ENCODE results near the gene C10orf53. TPM values are rescaled to one million over a fixed set of nuclear protein-coding genes. Genes with fewer than 3 reads are reported as not detected.
A peak's percentile ranks its signal among the peaks of the same experiment; 100 is the strongest.

C10orf53 gene
- total RNA-seq, 4 donors from 2014 or later: not detected

- H3K36me3 ChIP-seq: no peaks in the 10 kb centered on the region
- H3K4me3 ChIP-seq: no peak overlapping the region
- H3K9me3 ChIP-seq: no peaks in the 10 kb centered on the region
- no peaks in the 10 kb centered on the region for H3K4me1 ChIP-seq
- TF ChIP-seq POLR2A (IDR thresholded peaks at IDR 0.05) (no peak), POLR2AphosphoS5 (IDR thresholded peaks at IDR 0.05) (no peak), EP300 (IDR thresholded peaks at IDR 0.05) (no peak), CTCF (IDR thresholded peaks at IDR 0.05) (no peak)
- DNase-seq (ENCODE audit: low spot score in 2 of 2): peak in 1 of 2 donors; percentile 49
- no peaks in the 10 kb centered on the region for H3K27me3 ChIP-seq
- no peak overlapping the region for H3K27ac ChIP-seq
- 96% methylated on average over 4 of the region's 5 CpGs for WGBS
These were observed 57.2 kb downstream of the C10orf53 start for GRCh38 chr10:49736564-49737113.

- Histone ChIP-seq H3K27me3 (no peaks in the 10 kb centered on the region), H3K4me3 (no peak overlapping the region), H3K9me3 (no peaks in the 10 kb centered on the region), H3K27ac (no peak overlapping the region), H3K36me3 (no peaks in the 10 kb centered on the region), H3K4me1 (no peaks in the 10 kb centered on the region)
- TF ChIP-seq EP300 (IDR thresholded peaks at IDR 0.05) (no peak), CTCF (IDR thresholded peaks at IDR 0.05) (no peak), POLR2A (IDR thresholded peaks at IDR 0.05) (no peak), POLR2AphosphoS5 (IDR thresholded peaks at IDR 0.05) (no peak)
- 93% methylated on average over 6 of the region's 19 CpGs for WGBS
- peak in 1 of 2 donors; percentile 65 for DNase-seq (ENCODE audit: low spot score in 2 of 2)
These were observed 58.2 kb downstream of the C10orf53 start for GRCh38 chr10:49737474-49738201.

- Histone ChIP-seq H3K4me3 (no peak overlapping the region), H3K9me3 (no peaks in the 10 kb centered on the region), H3K36me3 (no peaks in the 10 kb centered on the region), H3K4me1 (no peaks in the 10 kb centered on the region), H3K27me3 (no peaks in the 10 kb centered on the region), H3K27ac (no peak overlapping the region)
- 79% methylated on average over 6 of the region's 10 CpGs for WGBS
- TF ChIP-seq CTCF (IDR thresholded peaks at IDR 0.05) (no peak), POLR2AphosphoS5 (IDR thresholded peaks at IDR 0.05) (no peak), EP300 (IDR thresholded peaks at IDR 0.05) (no peak), POLR2A (IDR thresholded peaks at IDR 0.05) (no peak)
- no peak for DNase-seq (ENCODE audit: low spot score in 2 of 2)
These were observed 59.3 kb downstream of the C10orf53 start for GRCh38 chr10:49738616-49739360.

GRCh38 chr10:49739426-49739825 is 60.0 kb downstream of the C10orf53 start:
- H3K27ac ChIP-seq: no peak overlapping the region
- H3K4me3 ChIP-seq: no peak overlapping the region
- no peak for TF ChIP-seq POLR2AphosphoS5 (IDR thresholded peaks at IDR 0.05)
- TF ChIP-seq POLR2A (IDR thresholded peaks at IDR 0.05): no peak
- TF ChIP-seq EP300 (IDR thresholded peaks at IDR 0.05): no peak
- TF ChIP-seq CTCF (IDR thresholded peaks at IDR 0.05): no peak
- no peaks in the 10 kb centered on the region for H3K4me1 ChIP-seq
- H3K36me3 ChIP-seq: no peaks in the 10 kb centered on the region
- H3K9me3 ChIP-seq: no peaks in the 10 kb centered on the region
- 43% methylated on average over 3 of the region's 14 CpGs for WGBS
- DNase-seq (ENCODE audit: low spot score in 2 of 2): no peak
- H3K27me3 ChIP-seq: no peaks in the 10 kb centered on the region

Data from suprapubic skin (tissue), 4 donors.